ENCODE results near the gene OR51B2.
"Not testable (repeated sequence)": the region's sequence is repeated elsewhere in the genome, so short reads cannot be mapped to it uniquely, and the experiment has no call there.

Gene OR51B2

DNA sequence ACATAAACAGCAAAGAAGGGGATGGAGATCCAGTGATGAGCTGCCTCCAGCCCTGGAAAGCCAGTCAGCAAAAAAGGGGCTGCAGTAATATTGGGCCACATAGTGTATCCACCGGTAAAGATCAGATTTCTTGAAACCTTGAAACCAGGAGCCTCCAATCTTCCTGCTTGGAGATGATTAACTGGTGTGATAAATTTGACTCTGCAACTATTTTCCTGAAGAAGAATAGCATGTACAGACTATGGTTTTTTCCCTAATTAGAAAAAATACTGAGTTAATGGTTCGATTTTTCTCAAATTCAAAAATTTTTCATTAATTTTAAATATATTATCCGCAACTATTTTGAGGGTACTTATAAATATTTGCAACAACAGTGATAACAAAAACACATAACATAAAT is at the start of gene OR51B2:
Gene OR51B2 (minus strand): TSS at position 101 of the 400 bp plus-strand sequence. CDS start 0 bp downstream, at position 101.
- DNase-seq (ENCODE audit: insufficient read length, low spot score) = no peak
- no peak for FAIRE-seq

DNA sequence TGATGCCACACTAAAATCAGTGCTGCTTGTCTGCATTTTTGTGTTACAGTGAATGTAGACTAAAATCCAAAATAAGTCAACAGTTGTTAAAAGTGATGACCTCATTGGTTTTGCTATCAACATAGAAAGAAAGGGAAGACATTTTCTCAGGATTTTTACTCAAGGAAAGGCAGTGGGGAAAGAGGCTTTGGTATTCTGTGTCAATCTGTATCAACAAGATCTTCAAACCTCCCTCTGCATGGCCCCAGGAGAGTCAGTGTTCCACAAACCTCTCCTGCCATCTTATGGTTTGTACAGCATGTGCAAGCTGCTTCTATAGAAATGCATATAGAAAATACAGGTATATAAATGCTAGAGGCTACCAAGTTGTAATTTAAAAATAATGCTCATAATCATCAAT is 45.7 kb upstream of the OR51B2 start:
- FAIRE-seq (peak; percentile 90), DNase-seq (ENCODE audit: insufficient read length, low spot score) (peak; percentile 27)

DNA sequence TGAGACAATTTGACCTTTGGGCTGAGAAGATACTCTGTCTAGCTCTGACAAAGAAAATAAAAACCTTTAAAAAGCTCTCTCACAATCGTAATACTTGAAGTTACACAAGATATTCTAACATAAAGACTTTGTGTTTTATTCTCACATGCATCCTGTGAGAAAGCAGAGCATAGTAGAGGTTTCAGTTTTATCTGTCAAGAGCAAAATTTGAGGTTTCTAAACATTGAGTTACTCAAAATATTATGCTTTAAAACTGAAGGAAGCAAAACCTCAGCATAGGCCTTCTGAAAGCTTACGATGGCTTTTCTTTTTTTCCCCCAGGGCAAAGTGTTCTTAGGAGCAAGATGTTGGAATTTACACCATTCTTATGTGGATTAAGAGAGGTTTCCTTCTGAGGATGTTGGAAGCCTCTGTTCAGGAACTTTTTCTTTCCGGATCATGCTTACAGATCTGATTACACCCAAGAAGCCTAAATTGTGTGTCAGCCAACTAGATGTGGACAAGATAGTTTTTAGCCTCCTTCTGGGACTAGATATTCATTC is 44.5 kb upstream of the OR51B2 start:
- FAIRE-seq (peak; percentile 84), DNase-seq (ENCODE audit: insufficient read length, low spot score) (no peak)

DNA sequence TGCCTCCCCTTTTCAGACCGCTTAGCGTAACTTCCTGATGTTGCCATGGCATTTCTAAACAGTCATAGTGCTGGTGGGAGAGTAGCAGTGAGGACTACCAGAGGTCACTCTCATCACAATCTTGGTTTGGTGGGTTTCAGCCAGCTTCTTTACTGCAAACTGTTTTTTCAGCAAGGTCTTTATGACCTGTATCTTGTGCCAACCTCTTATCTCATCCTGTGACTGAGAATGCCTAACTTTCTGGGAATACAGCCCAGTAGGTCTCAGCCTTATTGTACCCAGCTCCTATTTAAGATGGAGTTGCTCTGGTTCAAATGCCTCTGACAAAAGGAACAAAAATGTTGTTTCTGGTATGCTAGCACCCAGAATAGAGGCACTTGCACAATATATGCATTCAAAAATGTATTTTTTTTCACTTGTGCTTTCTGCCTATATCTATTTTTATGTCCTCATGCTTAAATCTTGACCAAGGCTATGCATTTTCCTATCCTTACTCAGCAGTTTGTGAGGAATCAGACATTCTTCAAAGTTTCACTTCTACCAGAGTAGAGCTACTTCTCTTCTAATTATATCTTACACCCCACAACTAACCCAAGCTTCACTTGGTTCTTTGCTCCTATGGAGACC is 43.5 kb upstream of the OR51B2 start:
- no peak for FAIRE-seq
- no peak for DNase-seq (ENCODE audit: insufficient read length, low spot score)

DNA sequence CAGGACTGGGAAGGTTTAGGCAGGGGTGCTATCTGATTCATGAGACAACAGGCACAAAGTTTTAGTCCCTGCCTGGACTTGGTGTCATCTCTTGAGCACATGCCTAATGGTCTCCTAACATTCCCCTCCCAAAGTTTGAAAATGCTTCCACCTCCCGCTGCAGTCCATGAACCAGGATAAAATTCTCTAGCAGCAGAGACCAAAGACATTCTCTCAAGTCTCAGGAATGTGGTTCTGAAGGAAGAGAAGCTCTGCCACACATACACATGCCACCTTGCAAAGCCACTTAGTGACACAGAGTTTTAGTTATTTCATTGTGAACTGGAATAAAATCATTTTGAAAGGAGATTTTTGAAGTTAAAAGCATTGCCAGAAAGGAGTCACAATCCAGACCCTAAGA is 42.8 kb upstream of the OR51B2 start:
- DNase-seq (ENCODE audit: insufficient read length, low spot score) (no peak), FAIRE-seq (peak; percentile 47)

DNA sequence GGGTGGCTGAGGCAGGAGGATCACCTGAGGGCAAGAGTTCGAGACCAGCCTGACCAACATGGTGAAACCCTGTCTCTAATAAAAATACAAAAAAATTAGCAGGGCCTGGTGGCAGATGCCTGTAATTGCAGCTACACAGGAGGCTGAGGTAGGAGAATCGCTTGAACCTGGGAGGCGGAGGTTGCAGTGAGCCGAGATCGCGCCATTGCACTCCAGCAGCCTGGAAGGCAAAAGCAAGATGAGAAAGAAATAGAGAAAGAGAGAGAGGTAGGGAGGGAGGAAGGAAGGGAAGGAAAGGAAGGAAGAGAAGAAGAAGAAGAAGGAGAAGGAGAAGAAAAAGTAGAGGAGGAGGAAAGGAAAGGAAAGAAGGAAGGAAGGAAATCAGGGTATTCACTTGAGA is 42.3 kb upstream of the OR51B2 start:
- DNase-seq (ENCODE audit: insufficient read length, low spot score); FAIRE-seq: not testable (repeated sequence)

- no peak for FAIRE-seq
- DNase-seq (ENCODE audit: insufficient read length, low spot score) = no peak
Observed at GRCh38 chr11:5364214-5364613, 40.1 kb upstream of the OR51B2 start.

DNA sequence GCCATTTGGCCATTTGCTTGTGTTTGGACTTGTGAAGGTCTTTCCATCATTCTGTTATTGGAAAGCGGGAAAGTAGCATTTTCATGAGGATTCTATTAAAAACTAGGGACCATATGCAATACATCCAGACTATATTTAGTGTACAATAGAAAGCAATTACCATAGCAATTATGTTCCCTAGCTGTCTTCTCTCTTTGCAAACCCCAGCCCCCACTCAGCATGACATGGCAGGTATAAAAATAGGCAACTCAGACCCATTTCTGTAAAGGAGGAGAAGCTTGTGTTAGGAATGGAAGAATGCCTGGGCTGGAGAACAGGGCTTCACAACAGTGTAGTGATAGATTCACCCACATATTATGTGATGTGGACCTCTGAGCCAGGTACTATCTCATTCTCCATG is 39.6 kb upstream of the OR51B2 start:
- FAIRE-seq = no peak

DNA sequence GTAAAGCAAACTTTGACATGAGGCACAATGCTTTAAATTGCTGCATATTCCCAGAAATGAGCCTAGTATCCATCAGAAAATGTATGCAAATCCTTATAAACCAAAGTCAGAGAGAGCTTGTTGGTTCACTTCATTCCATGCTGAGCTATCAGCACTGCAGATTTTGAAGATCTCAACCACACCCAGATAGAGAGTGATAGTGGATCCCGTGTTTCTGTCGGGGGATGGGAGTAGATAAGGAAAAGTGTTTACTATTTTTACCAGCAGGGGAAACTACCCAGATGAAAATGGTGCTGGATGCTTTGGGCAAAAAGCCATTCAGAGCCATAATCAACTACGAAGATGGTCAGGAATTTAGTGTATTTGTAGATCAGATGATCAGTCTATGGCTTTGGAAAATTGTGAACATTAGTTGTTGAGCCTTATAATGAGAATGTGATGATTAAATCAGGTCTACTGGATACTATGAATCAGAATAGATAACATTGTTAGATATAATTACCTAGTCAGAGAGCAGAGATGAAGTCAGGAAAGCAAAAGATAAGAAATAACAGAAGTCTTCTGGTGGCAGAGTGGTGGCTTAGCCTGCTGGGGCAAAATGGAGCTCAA is 38.0 kb upstream of the OR51B2 start:
- FAIRE-seq (no peak), DNase-seq (ENCODE audit: insufficient read length, low spot score) (no peak)

More for the DNA sequence above, 39.6 kb upstream of the OR51B2 start:
- DNase-seq (ENCODE audit: insufficient read length, low spot score) = no peak

- FAIRE-seq = not testable (repeated sequence)
Observed at GRCh38 chr11:5356031-5356430, 31.9 kb upstream of the OR51B2 start.

GRCh38 chr11:5351208-5351607 is 27.1 kb upstream of the OR51B2 start, which contains the start of gene OR51B6:
OR51B6 (plus strand) TSS chr11:5351508; CDS start chr11:5351508, 0 bp downstream.
- FAIRE-seq (no peak), DNase-seq (ENCODE audit: insufficient read length, low spot score) (no peak)

More at GRCh38 chr11:5356031-5356430, 31.9 kb upstream of the OR51B2 start:
- DNase-seq (ENCODE audit: insufficient read length, low spot score) = not testable (repeated sequence)

- DNase-seq (ENCODE audit: insufficient read length, low spot score) (no peak), FAIRE-seq (no peak)
Observed at GRCh38 chr11:5349550-5349949, 25.5 kb upstream of the OR51B2 start.

GRCh38 chr11:5348551-5349194 is 24.6 kb upstream of the OR51B2 start:
- FAIRE-seq = no peak
- DNase-seq (ENCODE audit: insufficient read length, low spot score) = no peak

DNA sequence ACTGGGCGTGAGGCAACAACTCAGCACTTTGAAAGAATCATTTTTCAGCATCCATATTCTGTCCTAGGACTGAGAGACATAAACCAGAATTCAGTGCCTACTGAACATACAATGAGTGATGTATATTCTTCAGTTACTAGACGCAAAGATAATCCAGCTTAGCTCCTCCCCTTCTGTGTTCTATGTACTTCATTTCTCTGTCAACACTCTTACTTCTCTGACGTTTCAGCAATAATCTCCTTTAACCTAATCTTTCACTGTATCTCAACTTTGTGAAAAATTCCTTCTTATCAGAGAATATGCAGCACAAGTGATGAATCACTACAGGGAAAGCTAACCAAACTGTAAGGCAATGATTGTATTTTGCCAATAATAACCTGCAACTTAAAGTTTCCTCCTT is 21.7 kb upstream of the OR51B2 start:
- DNase-seq (ENCODE audit: insufficient read length, low spot score) (no peak), FAIRE-seq (no peak)

DNA sequence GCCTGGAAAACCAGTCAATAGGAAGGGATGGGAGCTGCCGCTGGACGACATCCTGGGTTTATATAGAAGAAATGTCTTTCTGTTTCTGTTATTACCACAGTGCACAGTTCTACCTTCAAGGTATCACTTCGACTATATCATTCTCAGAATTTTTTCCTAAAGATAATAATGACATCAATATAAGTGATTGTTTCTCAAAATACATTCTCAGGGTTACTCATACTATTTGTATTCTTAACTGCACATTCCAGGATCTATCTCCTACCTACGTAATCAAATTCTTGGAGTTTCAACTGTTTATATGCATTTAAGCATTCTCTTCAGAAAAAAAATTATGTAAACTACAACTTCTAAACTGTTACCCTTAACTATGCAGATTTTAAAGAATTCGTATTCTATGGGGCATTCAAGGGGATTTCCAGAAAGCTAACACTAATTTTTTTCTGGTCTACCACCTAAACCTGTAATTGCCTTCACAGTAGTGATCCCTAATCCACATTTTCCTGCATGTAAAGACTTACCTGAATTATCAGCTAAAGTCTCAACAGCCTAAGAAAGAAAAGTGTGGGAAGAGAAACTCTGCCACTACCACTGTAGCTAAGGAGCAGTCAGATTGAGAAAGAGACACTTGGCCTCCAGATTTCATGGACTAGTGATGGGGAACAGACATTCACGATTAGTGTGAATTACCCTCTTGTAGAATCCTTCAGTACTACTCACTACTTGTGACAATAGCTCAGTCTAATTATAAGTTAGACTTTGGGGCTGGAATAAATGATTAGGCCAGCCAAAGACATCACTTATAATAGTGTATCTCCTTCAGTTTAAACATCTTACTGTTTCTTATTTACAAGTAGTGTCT is 19.6 kb upstream of the OR51B2 start, which contains the start of gene OR51B5:
Gene OR51B5 (minus strand): TSS at position 51 of the 862 bp plus-strand sequence. CDS start 0 bp downstream, at position 51.
- FAIRE-seq (peak; percentile 18), DNase-seq (ENCODE audit: insufficient read length, low spot score) (no peak)

DNA sequence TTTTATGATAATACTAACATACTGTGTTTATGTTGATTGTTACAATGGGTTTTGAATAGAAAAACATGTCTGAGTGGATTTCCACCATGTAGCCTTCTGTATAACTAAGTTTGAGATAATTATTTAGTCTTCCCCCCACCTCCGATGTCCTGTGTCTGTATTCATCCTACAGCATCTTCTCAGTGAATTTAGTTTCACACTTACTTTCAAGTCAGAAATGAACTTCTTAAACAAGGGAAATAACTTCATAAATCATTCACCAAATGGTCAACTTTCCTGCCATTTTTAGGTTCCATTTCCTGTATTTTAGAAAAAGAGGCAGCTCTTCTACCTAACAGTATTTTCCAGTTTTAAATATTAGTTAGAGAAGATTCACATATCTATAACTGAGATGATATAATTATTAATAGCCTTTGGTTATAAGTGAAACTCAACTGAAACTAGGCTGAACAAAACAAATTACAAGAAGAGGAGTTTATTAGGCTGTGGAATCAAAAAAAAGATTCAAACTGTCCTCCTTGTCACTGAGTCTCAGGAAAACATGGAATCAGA is 15.8 kb upstream of the OR51B2 start:
- peak; percentile 2 for DNase-seq (ENCODE audit: insufficient read length, low spot score)
- peak; percentile 73 for FAIRE-seq

GRCh38 chr11:5337253-5337652 is 13.2 kb upstream of the OR51B2 start:
- FAIRE-seq; DNase-seq (ENCODE audit: insufficient read length, low spot score): not testable (repeated sequence)

DNA sequence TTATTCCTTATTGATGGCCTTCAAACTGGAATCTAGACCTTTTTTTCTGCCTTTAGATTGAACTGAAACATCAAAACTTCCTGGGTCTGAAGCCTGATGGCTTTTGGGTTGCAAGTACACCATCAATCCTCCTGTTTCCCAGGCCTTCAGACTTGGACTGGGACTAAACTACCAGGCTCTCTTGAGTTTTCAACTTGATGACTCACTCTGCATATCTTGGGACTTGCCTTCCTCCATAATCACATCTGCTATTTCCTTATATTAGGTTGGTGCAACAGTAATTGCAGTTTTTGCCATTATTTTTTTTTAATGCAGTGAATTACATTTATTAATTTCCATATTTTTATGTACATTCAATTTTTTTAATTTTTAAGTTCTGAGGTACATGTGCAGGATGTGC is 12.2 kb upstream of the OR51B2 start:
- FAIRE-seq (no peak), DNase-seq (ENCODE audit: insufficient read length, low spot score) (no peak)

DNA sequence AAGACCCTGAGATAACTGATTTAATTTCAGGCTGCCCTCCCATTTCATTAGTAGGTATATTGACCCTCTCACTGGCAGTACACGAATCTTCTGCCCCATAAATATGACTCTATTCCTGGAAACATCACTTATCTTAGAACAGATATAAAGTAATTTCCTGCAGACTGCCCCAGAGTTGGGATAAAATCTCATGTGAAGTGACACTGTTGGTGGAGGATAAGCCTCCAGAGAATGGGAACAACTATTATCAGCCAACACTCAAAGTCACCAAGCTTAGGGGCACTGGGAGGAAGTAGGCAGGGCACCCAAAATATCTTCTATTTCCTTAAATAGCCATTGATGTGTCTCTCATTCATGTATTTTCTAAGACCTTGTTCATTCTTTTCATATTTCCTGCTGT is 11.1 kb upstream of the OR51B2 start:
- DNase-seq (ENCODE audit: insufficient read length, low spot score) (no peak), FAIRE-seq (no peak)

- DNase-seq (ENCODE audit: insufficient read length, low spot score) = no peak
- no peak for FAIRE-seq
Observed at GRCh38 chr11:5317292-5317691, 6.8 kb downstream of the OR51B2 start.
